ENCODE results near the gene C12orf56. TPM values are rescaled to one million over a fixed set of nuclear protein-coding genes. Genes with fewer than 3 reads are reported as not detected.
"Not testable (repeated sequence)": the region's sequence is repeated elsewhere in the genome, so short reads cannot be mapped to it uniquely, and the experiment has no call there.

Gene C12orf56
- total RNA-seq, 2 experiments from 2014 or later: not detected

DNA sequence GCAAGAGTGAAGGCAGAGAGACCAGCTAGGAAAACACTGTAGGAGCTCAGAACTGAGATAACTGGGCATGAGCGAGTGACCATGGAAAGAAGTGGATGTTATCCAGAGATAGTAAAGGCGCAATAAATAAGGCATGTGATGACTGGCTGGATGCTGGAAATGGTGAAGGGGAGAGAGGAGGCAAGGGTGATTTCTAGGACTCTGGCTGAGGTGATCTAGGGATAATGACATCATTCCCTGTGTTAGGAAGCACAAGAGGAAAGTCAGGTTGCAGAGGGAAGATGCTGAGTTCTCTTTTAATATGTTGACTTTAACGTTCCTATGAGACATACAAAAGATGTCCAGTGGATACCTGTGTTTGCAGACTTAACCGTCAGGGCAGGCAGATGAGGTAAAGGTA, 78.7 kb downstream of the C12orf56 start:
- Mint-ChIP-seq H3K27me3 (no peaks in the 10 kb centered on the region), H3K9me3 (no peaks in the 10 kb centered on the region)
- TF ChIP-seq, protein P1, sequence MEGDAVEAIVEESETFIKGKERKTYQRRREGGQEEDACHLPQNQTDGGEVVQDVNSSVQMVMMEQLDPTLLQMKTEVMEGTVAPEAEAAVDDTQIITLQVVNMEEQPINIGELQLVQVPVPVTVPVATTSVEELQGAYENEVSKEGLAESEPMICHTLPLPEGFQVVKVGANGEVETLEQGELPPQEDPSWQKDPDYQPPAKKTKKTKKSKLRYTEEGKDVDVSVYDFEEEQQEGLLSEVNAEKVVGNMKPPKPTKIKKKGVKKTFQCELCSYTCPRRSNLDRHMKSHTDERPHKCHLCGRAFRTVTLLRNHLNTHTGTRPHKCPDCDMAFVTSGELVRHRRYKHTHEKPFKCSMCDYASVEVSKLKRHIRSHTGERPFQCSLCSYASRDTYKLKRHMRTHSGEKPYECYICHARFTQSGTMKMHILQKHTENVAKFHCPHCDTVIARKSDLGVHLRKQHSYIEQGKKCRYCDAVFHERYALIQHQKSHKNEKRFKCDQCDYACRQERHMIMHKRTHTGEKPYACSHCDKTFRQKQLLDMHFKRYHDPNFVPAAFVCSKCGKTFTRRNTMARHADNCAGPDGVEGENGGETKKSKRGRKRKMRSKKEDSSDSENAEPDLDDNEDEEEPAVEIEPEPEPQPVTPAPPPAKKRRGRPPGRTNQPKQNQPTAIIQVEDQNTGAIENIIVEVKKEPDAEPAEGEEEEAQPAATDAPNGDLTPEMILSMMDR (IDR thresholded peaks at IDR 0.05): no peak

DNA sequence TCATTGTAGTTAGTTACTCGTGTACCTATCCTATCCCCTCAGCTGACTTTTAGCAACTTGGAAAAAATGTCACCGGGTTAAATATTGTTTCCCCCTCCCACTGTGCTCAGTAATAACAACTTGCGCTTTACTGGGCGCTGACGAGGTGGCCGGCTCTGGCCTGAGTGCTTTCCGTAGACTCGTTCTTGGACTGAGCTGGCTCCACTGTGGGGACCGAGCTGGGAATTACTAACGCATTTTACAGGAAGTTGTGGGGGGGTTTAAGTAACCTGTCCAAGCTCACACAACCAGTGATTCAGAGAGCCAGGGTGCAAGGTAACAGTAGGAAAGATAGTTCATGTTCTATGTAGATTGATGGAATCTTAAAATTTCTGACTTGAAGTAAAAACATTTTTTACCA, 86.0 kb downstream of the C12orf56 start:
- DNase-seq: no peak
- TF ChIP-seq, protein P1 (IDR thresholded peaks at IDR 0.05): no peak
- no peak for ATAC-seq
- Mint-ChIP-seq H3K4me1 (ENCODE audit: low read depth) (no peaks in the 10 kb centered on the region), H3K27me3 (peaks cover 6% of the 10 kb centered on the region), H3K9me3 (no peaks in the 10 kb centered on the region), H3K36me3 (ENCODE audit: low read depth) (no peaks in the 10 kb centered on the region), H3K27ac (no peak overlapping the region), H3K4me3 (no peak overlapping the region)
- ChIA-PET CTCF (no interaction called here), POLR2A (no interaction called here)
- intact Hi-C loops (cut with micrococcal nuclease): no loop called here

More for the DNA sequence above, 78.7 kb downstream of the C12orf56 start:
- Mint-ChIP-seq H3K4me1 (ENCODE audit: low read depth) (no peaks in the 10 kb centered on the region), H3K4me3 (no peak overlapping the region), H3K27ac (no peak overlapping the region), H3K36me3 (ENCODE audit: low read depth) (no peaks in the 10 kb centered on the region)
- CTCF ChIA-PET: no interaction called here
- ATAC-seq (no peak), DNase-seq (no peak)
- intact Hi-C loops (cut with micrococcal nuclease): no loop called here
- POLR2A ChIA-PET: no interaction called here

DNA sequence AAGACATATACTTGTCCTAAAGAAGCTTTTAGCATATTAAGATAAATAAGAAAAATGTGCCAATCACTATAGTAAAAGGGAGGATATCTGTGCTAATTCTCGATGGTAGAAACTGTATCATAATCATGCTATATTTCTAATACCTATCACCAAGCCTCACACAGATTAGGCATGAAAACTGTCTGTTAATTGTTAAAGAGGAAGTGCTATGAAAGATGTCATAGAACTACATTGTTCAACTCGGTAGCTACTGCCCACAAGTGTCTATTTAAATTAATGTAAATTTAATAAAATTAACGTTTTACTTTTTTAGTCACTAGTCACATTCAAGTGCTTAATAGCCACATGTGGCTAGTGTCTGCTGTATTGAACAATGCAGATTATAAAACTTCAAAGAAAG, 90.9 kb downstream of the C12orf56 start:
- no peak for ATAC-seq
- TF ChIP-seq, protein P1 (IDR thresholded peaks at IDR 0.05): no peak
- POLR2A ChIA-PET: no interaction called here

DNA sequence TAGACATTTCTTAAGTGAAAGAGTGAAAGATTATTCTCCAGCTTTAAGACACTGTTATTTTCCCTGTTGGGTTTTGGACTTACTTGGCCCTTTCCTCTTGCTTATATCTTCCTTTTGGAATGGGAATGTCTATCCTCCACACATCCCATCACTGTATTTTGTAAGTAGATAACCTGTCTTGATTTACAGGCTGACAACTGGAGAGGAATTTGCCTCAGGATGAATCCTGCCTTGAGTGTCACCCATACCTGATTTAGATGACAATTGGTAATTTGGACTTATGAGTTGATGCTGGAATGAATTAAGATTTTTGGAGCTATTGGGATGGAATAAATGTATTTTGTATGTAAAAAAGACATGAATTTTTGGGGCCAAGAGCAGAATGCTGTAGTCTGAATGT, 94.3 kb downstream of the C12orf56 start:
- Mint-ChIP-seq H3K4me1 (ENCODE audit: low read depth) (peaks cover 4% of the 10 kb centered on the region), H3K27ac (no peak overlapping the region), H3K4me3 (no peak overlapping the region), H3K27me3 (peaks cover 13% of the 10 kb centered on the region), H3K9me3 (no peaks in the 10 kb centered on the region), H3K36me3 (ENCODE audit: low read depth) (no peaks in the 10 kb centered on the region)
- intact Hi-C loops (cut with micrococcal nuclease): no loop called here
- POLR2A ChIA-PET: no interaction called here
- ATAC-seq: no peak
- DNase-seq: no peak
- TF ChIP-seq, protein P1 (IDR thresholded peaks at IDR 0.05): no peak
- CTCF ChIA-PET: no interaction called here

More for the DNA sequence above, 90.9 kb downstream of the C12orf56 start:
- H3K27me3 Mint-ChIP-seq: peaks cover 16% of the 10 kb centered on the region
- H3K27ac Mint-ChIP-seq: no peak overlapping the region
- CTCF ChIA-PET: interaction anchor here (0.9 kb wide), 1 partner anchor 249 kb away, joined by 3 read pairs; no protein-coding TSS in a partner anchor
- H3K9me3 Mint-ChIP-seq: no peaks in the 10 kb centered on the region
- no peaks in the 10 kb centered on the region for H3K36me3 Mint-ChIP-seq (ENCODE audit: low read depth)
- H3K4me3 Mint-ChIP-seq: no peak overlapping the region
- intact Hi-C loops (cut with micrococcal nuclease): no loop called here
- no peak for DNase-seq
- peaks cover under 1% of the 10 kb centered on the region for H3K4me1 Mint-ChIP-seq (ENCODE audit: low read depth)

DNA sequence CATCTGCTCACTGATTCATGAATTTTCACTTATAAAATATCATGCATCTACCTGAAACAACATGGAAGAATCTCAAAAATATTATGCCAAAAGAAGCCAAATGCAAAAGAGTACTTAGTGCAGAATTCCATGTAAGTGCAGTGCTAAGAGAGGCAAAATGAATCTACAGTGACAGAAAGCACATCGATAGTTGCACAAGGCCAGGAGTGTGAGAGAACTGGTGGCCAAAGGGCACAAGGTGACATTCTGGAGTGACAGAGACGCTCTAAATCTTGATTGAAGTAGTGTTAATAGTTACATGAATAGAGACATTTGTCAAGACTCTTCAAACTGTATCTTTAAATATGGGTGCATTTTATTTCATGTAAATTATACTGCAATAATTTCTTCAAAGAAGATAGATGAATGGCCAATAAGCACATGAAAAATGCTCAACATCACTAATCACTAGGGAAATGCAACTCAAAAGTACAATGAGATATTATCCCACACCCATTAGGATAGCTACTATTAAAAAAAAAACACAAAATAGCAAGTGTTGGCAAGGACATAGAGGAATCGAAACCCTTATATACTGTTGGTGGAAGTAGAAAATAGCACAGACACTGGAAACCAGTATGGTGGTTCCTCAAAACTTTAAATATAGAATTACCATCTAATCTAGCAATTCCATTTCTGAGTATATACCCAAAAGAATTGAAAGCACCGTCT, 96.7 kb downstream of the C12orf56 start:
- Mint-ChIP-seq H3K27me3 (peaks cover 9% of the 10 kb centered on the region), H3K36me3 (ENCODE audit: low read depth) (no peaks in the 10 kb centered on the region), H3K27ac (no peak overlapping the region), H3K4me1 (ENCODE audit: low read depth) (peaks cover 4% of the 10 kb centered on the region), H3K9me3 (no peaks in the 10 kb centered on the region), H3K4me3 (no peak overlapping the region)
- ATAC-seq (no peak), DNase-seq (no peak)
- POLR2A ChIA-PET: no interaction called here
- TF ChIP-seq, protein P1 (IDR thresholded peaks at IDR 0.05): no peak
- intact Hi-C loops (cut with micrococcal nuclease): no loop called here
- CTCF ChIA-PET: no interaction called here

- H3K27me3 Mint-ChIP-seq; ATAC-seq; DNase-seq; H3K9me3 Mint-ChIP-seq; POLR2A ChIA-PET; H3K36me3 Mint-ChIP-seq (ENCODE audit: low read depth); H3K4me1 Mint-ChIP-seq (ENCODE audit: low read depth); intact Hi-C loops (cut with micrococcal nuclease); CTCF ChIA-PET; H3K4me3 Mint-ChIP-seq; H3K27ac Mint-ChIP-seq: not testable (repeated sequence)
Measured at GRCh38 chr12:64293174-64293573, 97.4 kb downstream of the C12orf56 start.

Data from activated CD8-positive, alpha-beta T cell treated with anti-CD3 and anti-CD28 coated beads for 36 hours (primary cell).